Activated CD4-positive, alpha-beta T cell treated with anti-CD3 and anti-CD28 coated beads, Interleukin-2, Interleukin-4, amounts not matched to agents 100 ng/mL and 50 ng/mL, durations not matched to agents 16 hours and 8 hours (primary cell): ENCODE results near the gene PLB1.
"Not testable (repeated sequence)": the region's sequence is repeated elsewhere in the genome, so short reads cannot be mapped to it uniquely, and the experiment has no call there.

Experiments
- DNase-seq: peaks from one replicate; pipeline ENCODE4 v3.0.0-alpha.2; 2020; ENCODE audit warnings: low spot score

Gene PLB1

GRCh38 chr2:28469947-28470535 lies 25.8 kb upstream of the PLB1 start:
- no peak for DNase-seq

- DNase-seq, result no peak
Measured at GRCh38 chr2:28470759-28471158, 25.1 kb upstream of the PLB1 start.

GRCh38 chr2:28471214-28471613 lies 24.6 kb upstream of the PLB1 start:
- DNase-seq, result no peak

- DNase-seq, result no peak
Measured at GRCh38 chr2:28471701-28472236, 24.1 kb upstream of the PLB1 start.

- not testable (repeated sequence) for DNase-seq
Measured at GRCh38 chr2:28472641-28473040, 23.2 kb upstream of the PLB1 start.

GRCh38 chr2:28475088-28475595 lies 20.7 kb upstream of the PLB1 start:
- DNase-seq, result no peak

- no peak for DNase-seq
Measured at GRCh38 chr2:28477087-28477486, 18.8 kb upstream of the PLB1 start.

GRCh38 chr2:28477645-28478044 lies 18.2 kb upstream of the PLB1 start:
- no peak for DNase-seq

GRCh38 chr2:28480403-28481049 lies 15.3 kb upstream of the PLB1 start:
- no peak for DNase-seq

GRCh38 chr2:28481905-28482304 lies 14.0 kb upstream of the PLB1 start:
- no peak for DNase-seq

GRCh38 chr2:28484835-28485234 lies 11.0 kb upstream of the PLB1 start:
- DNase-seq, result no peak

- no peak for DNase-seq
Measured at GRCh38 chr2:28486526-28486925, 9.3 kb upstream of the PLB1 start.

GRCh38 chr2:28487258-28487657 lies 8.6 kb upstream of the PLB1 start:
- DNase-seq, result no peak

GRCh38 chr2:28488083-28488830 lies 7.6 kb upstream of the PLB1 start:
- no peak for DNase-seq

GRCh38 chr2:28488858-28489575 lies 6.8 kb upstream of the PLB1 start:
- no peak for DNase-seq

GRCh38 chr2:28490558-28490957 lies 5.3 kb upstream of the PLB1 start:
- DNase-seq, result no peak

GRCh38 chr2:28492282-28492681 lies 3.6 kb upstream of the PLB1 start:
- DNase-seq, result no peak

GRCh38 chr2:28493636-28494035 lies 2.2 kb upstream of the PLB1 start:
- no peak for DNase-seq

- no peak for DNase-seq
Measured at GRCh38 chr2:28496781-28497180, 921 bp downstream of the PLB1 start.

GRCh38 chr2:28497206-28497605 lies 1.3 kb downstream of the PLB1 start:
- no peak for DNase-seq

- DNase-seq, result no peak
Measured at GRCh38 chr2:28499282-28499681, 3.4 kb downstream of the PLB1 start.

GRCh38 chr2:28505361-28505760 lies 9.5 kb downstream of the PLB1 start:
- no peak for DNase-seq
